ENCODE measurements around the gene GRK5. TPM values are rescaled to one million over a fixed set of nuclear protein-coding genes. Genes with fewer than 3 reads are reported as not detected.

GRK5 gene
- total and polyA plus RNA-seq, 2 donors from 2014 or later, result 7.3 to 18.7 TPM

DNA sequence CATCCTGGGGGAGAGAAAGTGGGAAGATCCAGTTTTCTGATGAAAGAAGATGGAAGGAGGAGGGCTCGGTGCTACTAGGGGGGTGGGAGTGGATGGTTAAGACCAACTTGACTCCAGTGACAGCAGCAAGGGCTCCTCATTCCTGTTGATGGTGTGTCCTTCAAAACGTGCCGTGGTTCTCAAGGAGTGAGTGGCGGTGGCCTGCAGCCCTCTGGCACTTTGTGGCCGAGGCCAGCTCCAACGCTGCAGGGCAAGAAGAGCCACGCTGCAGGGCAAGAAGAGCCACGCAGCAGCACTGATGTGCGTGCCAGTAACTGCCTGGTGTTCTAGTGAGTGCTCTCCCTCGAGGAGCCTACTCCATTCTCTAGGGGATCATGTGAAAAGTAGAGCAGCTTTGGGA is 72.1 kb downstream of the GRK5 start:
- Histone ChIP-seq H3K4me3 (ENCODE audit: low read length in 3 of 3) (no peak overlapping the region), H3K27me3 (ENCODE audit: control insufficient read depth, insufficient read depth, low read length) (no peaks in the 10 kb centered on the region), H3K9me3 (ENCODE audit: control insufficient read depth in 2 of 3, insufficient read depth in 1 of 3, low read length in 3 of 3) (no peaks in the 10 kb centered on the region), H3K27ac (ENCODE audit: low read depth in 2 of 2, low read length in 2 of 2) (no peak overlapping the region), H3K36me3 (ENCODE audit: control insufficient read depth in 2 of 3, insufficient read depth in 3 of 3, low read length in 3 of 3) (no peaks in the 10 kb centered on the region), H3K9ac (ENCODE audit: low read length in 3 of 3) (no peak overlapping the region), H3K4me1 (ENCODE audit: control insufficient read depth in 2 of 3, insufficient read depth in 2 of 3, low read depth in 1 of 3, low read length in 3 of 3) (peaks cover 0 to 8% (median 8%) of the 10 kb centered on the region in 3 donors)
- intact Hi-C loops (cut with DNase I), result no loop called here
- FAIRE-seq, result no peak
- no peak for DNase-seq
- TF ChIP-seq, protein P1, sequence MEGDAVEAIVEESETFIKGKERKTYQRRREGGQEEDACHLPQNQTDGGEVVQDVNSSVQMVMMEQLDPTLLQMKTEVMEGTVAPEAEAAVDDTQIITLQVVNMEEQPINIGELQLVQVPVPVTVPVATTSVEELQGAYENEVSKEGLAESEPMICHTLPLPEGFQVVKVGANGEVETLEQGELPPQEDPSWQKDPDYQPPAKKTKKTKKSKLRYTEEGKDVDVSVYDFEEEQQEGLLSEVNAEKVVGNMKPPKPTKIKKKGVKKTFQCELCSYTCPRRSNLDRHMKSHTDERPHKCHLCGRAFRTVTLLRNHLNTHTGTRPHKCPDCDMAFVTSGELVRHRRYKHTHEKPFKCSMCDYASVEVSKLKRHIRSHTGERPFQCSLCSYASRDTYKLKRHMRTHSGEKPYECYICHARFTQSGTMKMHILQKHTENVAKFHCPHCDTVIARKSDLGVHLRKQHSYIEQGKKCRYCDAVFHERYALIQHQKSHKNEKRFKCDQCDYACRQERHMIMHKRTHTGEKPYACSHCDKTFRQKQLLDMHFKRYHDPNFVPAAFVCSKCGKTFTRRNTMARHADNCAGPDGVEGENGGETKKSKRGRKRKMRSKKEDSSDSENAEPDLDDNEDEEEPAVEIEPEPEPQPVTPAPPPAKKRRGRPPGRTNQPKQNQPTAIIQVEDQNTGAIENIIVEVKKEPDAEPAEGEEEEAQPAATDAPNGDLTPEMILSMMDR (IDR thresholded peaks at IDR 0.05; ENCODE audit: borderline replicate concordance, extremely low read depth, insufficient read depth), result no peak

DNA sequence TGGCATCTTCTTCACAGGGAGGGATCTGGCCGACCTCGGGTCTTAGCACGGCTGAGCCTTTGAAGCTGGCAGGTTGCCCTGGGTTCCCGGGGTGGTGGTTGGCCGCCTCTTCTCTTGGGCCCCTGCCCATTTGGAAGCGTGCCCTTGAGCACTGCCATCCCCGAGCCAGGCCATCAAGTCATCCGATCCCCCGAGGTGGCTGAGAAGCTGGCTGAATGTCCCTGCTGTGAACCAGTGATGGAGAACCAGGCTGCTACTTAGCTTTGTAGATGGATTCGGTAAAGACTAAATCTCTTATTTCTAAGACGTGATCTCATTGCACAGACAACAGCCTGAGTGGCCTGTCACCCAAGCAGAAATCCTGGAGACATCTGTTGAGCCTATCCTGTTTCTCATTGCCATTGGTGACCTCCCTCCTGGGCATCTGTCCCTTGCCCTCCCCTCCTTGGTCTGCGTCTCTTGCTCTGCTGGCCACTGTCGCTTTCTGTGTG is 74.3 kb downstream of the GRK5 start:
- Histone ChIP-seq H3K27me3 (ENCODE audit: control insufficient read depth, insufficient read depth, low read length) (no peaks in the 10 kb centered on the region), H3K27ac (ENCODE audit: low read depth in 2 of 2, low read length in 2 of 2) (no peak overlapping the region), H3K9me3 (ENCODE audit: control insufficient read depth in 2 of 3, insufficient read depth in 1 of 3, low read length in 3 of 3) (no peaks in the 10 kb centered on the region), H3K4me1 (ENCODE audit: control insufficient read depth in 2 of 3, insufficient read depth in 2 of 3, low read depth in 1 of 3, low read length in 3 of 3) (peaks cover 0 to 11% (median 7%) of the 10 kb centered on the region in 3 donors), H3K4me3 (ENCODE audit: low read length in 3 of 3) (no peak overlapping the region), H3K9ac (ENCODE audit: low read length in 3 of 3) (no peak overlapping the region), H3K36me3 (ENCODE audit: control insufficient read depth in 2 of 3, insufficient read depth in 3 of 3, low read length in 3 of 3) (no peaks in the 10 kb centered on the region)
- DNase-seq (peak in 4 of 5 donors; percentile 59 to 84 (median 73)), FAIRE-seq (no peak)
- intact Hi-C loops (cut with DNase I), result no loop called here
- TF ChIP-seq, protein P1 (IDR thresholded peaks at IDR 0.05; ENCODE audit: borderline replicate concordance, extremely low read depth, insufficient read depth), result no peak

DNA sequence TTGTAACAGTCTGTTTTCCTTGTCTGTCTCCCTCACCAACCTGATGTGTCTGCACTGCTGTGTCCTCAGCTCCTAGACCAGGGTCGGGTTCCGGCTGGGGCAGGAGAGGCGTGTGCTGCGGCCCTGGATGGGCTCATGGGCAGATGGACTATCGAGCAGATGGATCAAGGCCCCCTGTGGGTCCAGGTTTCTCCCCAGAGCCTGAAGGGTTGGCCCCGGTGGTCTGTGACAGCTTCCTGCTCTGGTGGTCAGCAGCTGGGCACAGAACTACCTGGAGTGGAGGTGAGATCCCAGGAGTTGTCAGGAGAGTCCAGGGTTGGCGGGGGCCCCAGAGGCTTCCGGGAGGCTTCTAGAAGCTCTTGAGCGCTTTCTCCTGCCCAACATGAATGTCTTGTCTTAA is 75.1 kb downstream of the GRK5 start:
- TF ChIP-seq, protein P1 (IDR thresholded peaks at IDR 0.05; ENCODE audit: borderline replicate concordance, extremely low read depth, insufficient read depth), result no peak
- Histone ChIP-seq H3K27me3 (ENCODE audit: control insufficient read depth, insufficient read depth, low read length) (no peaks in the 10 kb centered on the region), H3K4me3 (ENCODE audit: low read length in 3 of 3) (no peak overlapping the region), H3K4me1 (ENCODE audit: control insufficient read depth in 2 of 3, insufficient read depth in 2 of 3, low read depth in 1 of 3, low read length in 3 of 3) (peaks cover 0 to 11% (median 7%) of the 10 kb centered on the region in 3 donors), H3K27ac (ENCODE audit: low read depth in 2 of 2, low read length in 2 of 2) (no peak overlapping the region), H3K9me3 (ENCODE audit: control insufficient read depth in 2 of 3, insufficient read depth in 1 of 3, low read length in 3 of 3) (no peaks in the 10 kb centered on the region), H3K9ac (ENCODE audit: low read length in 3 of 3) (no peak overlapping the region), H3K36me3 (ENCODE audit: control insufficient read depth in 2 of 3, insufficient read depth in 3 of 3, low read length in 3 of 3) (no peaks in the 10 kb centered on the region)
- DNase-seq, result no peak
- intact Hi-C loops (cut with DNase I), result no loop called here
- no peak for FAIRE-seq

DNA sequence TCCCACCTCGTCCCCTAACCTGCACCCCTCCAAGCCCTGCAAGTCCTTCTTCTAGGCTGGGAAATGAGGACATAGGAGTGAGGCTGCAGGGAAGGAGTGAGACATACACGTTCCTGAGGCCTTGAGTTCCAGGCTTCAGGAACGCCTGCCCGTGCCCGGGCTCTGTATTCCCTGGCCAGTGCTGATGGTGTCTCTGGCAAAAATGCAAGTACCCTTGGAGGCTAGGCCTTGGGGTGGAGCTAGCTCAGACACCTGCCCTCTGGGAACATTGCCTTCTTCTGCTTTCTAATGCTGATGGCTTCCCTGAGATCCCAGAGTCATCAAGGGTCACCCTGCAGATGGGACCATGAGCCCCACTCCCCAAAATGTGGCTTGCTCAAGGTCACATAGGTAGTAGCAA is 76.0 kb downstream of the GRK5 start:
- H3K4me3 ChIP-seq (ENCODE audit: low read length in 3 of 3), result no peak overlapping the region
- no peaks in the 10 kb centered on the region for H3K36me3 ChIP-seq (ENCODE audit: control insufficient read depth in 2 of 3, insufficient read depth in 3 of 3, low read length in 3 of 3)
- H3K9me3 ChIP-seq (ENCODE audit: control insufficient read depth in 2 of 3, insufficient read depth in 1 of 3, low read length in 3 of 3), result no peaks in the 10 kb centered on the region
- H3K9ac ChIP-seq (ENCODE audit: low read length in 3 of 3), result no peak overlapping the region
- no peaks in the 10 kb centered on the region for H3K27me3 ChIP-seq (ENCODE audit: control insufficient read depth, insufficient read depth, low read length)
- DNase-seq (no peak), FAIRE-seq (no peak)
- intact Hi-C loops (cut with DNase I), result no loop called here
- TF ChIP-seq, protein P1 (IDR thresholded peaks at IDR 0.05; ENCODE audit: borderline replicate concordance, extremely low read depth, insufficient read depth), result no peak
- no peak overlapping the region for H3K27ac ChIP-seq (ENCODE audit: low read depth in 2 of 2, low read length in 2 of 2)
- peaks cover 0 to 13% (median 7%) of the 10 kb centered on the region in 3 donors for H3K4me1 ChIP-seq (ENCODE audit: control insufficient read depth in 2 of 3, insufficient read depth in 2 of 3, low read depth in 1 of 3, low read length in 3 of 3)
